Lower lobe of right lung (tissue), 2 donors: ENCODE results near the gene SLC27A5. TPM values are rescaled to one million over a fixed set of nuclear protein-coding genes. Genes with fewer than 3 reads are reported as not detected.

Source experiments
- ATAC-seq, 2 donors: fragments of 200-7000 bp; cut with Tn5 transposase; one replicate each; pipeline ENCODE4 v1.9.1; 2020 to 2022; ENCODE audit warnings: mild to moderate bottlenecking in 2 of 2, moderate library complexity in 2 of 2
- DNase-seq: peaks from one replicate; pipeline ENCODE4 v3.0.0-alpha.2; 2020
- H3K27ac ChIP-seq: fragments of 200-600 bp; one replicate; pipeline ENCODE4 v1.8.0; 2022
- H3K27me3 ChIP-seq: fragments of 200-600 bp; one replicate; pipeline ENCODE4 v1.8.0; 2022; ENCODE audit warnings: low read depth
- H3K36me3 ChIP-seq: fragments of 200-600 bp; one replicate; pipeline ENCODE4 v1.8.0; 2022; ENCODE audit warnings: mild to moderate bottlenecking
- H3K4me1 ChIP-seq: fragments of 200-600 bp; one replicate; pipeline ENCODE4 v1.8.0; 2022
- H3K4me3 ChIP-seq: fragments of 200-600 bp; one replicate; pipeline ENCODE4 v1.8.0; 2022; ENCODE audit warnings: mild to moderate bottlenecking
- H3K9me3 ChIP-seq: fragments of 200-600 bp; one replicate; pipeline ENCODE4 v1.8.0; 2022
- CTCF ChIP-seq: fragments of 200-600 bp; IDR thresholded peaks from one replicate; pipeline ENCODE4 v1.8.0; 2022; ENCODE audit warnings: antibody characterized with exemption, mild to moderate bottlenecking
- intact Hi-C: fragments of 100-400 bp; cut with DNase I; formaldehyde crosslinking; loops from one replicate; pipeline ENCODE4 v1.11.0; 2022
- total RNA-seq: library from RNA; stranded (reverse); fragmentation: NEBNext Ultra II Directional; extraction: Animal tissue kit (Norgen Biotek cat#: 25700); gene quantifications from one replicate; pipeline ENCODE4 v1.2.1, GENCODE V29; 2021
- donor health status: DM: no; HTN: yes; CAD: no; lungs with severe emphysema.

SLC27A5 gene
- total RNA-seq, 1 donor from 2014 or later = 6.6 TPM

DNA sequence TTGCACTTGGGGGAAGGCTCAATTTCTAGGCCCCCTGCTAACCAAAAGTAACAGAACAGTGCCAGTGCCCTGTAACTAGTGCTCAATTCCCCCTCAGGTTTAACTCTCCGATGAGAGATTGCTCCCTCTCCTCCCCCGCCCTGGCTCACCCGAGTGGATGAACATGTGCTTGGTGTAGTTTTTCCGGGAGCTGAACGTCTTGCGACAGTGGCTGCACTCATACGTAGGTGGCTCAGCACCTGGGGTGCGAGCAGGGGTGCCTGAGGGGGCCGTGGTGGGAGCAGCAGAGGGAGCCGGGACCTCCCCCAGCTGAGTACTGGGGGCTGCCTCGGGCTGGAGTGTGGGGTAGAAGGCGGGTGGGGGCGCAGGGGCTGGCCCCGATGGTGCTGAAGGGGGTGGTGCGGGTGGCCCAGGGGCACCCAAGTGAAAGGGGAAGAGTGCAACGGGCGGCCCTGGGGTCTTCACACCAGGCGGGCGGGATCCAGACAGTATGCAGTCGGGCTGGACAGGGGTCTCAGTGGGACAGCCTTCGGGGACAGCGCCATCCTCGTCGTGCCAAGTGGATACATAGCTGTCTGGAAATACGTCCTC lies 4.5 kb upstream of the SLC27A5 start:
- intact Hi-C loops = no loop called here
- Histone ChIP-seq H3K27me3 (no peaks in the 10 kb centered on the region), H3K4me1 (peaks cover 50% of the 10 kb centered on the region), H3K4me3 (no peak overlapping the region), H3K36me3 (peaks cover 20% of the 10 kb centered on the region), H3K27ac (no peak overlapping the region), H3K9me3 (no peaks in the 10 kb centered on the region)
- TF ChIP-seq CTCF = no peak
- DNase-seq = no peak
- no peak for ATAC-seq

DNA sequence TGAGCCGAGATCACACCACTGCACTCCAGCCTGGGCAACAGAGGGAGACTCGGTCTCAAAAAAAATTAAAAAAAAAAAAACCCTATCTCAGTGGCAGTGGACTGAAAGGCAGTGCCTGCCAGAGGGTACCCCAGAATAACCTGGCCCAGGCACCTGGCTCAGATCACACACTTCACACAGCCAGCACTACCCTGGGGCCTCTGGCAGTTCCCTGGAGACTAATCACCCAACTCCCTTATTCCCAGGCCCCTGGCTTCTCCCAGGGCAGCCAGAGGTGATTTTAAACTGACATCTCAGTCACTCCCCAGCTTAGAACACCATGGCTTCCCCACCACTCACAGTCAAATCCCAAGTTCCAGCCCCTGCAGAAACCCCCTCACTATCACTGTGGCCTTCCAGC lies 3.5 kb upstream of the SLC27A5 start:
- Histone ChIP-seq H3K4me3 (no peak overlapping the region), H3K9me3 (no peaks in the 10 kb centered on the region), H3K4me1 (peaks cover 45% of the 10 kb centered on the region), H3K27ac (no peak overlapping the region), H3K36me3 (peaks cover 20% of the 10 kb centered on the region), H3K27me3 (no peaks in the 10 kb centered on the region)
- intact Hi-C loops = no loop called here
- ATAC-seq (no peak), DNase-seq (no peak)
- no peak for TF ChIP-seq CTCF

DNA sequence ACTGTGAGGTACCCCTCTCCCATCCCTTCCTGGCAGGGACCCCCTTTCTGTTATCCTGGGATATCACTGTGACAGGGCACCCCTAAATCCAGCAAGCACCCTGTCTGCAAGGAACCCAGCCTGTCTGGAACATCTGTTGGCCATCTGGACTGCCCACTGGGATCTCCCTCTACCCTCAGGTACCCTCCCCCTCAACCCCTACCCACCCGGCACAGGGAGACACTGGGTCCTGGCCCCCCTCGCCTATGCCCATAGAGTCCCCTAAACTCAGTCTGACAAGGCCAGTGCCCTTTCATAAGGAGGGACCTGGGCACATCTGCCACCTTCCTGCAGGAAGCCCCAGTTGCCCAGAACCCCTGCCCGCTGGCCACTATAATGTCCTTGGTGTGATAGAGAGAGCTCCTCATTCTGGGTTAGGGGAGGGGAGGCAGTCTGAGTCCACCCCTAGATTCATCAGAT lies 2.8 kb upstream of the SLC27A5 start:
- H3K27ac ChIP-seq = peak overlapping the region; percentile 71
- DNase-seq (no peak), ATAC-seq (no peak)
- no peaks in the 10 kb centered on the region for H3K9me3 ChIP-seq
- intact Hi-C loops = no loop called here
- no peak for TF ChIP-seq CTCF
- peaks cover 20% of the 10 kb centered on the region for H3K36me3 ChIP-seq
- peaks cover 43% of the 10 kb centered on the region for H3K4me1 ChIP-seq
- H3K4me3 ChIP-seq = peak overlapping the region; percentile 52
- no peaks in the 10 kb centered on the region for H3K27me3 ChIP-seq

DNA sequence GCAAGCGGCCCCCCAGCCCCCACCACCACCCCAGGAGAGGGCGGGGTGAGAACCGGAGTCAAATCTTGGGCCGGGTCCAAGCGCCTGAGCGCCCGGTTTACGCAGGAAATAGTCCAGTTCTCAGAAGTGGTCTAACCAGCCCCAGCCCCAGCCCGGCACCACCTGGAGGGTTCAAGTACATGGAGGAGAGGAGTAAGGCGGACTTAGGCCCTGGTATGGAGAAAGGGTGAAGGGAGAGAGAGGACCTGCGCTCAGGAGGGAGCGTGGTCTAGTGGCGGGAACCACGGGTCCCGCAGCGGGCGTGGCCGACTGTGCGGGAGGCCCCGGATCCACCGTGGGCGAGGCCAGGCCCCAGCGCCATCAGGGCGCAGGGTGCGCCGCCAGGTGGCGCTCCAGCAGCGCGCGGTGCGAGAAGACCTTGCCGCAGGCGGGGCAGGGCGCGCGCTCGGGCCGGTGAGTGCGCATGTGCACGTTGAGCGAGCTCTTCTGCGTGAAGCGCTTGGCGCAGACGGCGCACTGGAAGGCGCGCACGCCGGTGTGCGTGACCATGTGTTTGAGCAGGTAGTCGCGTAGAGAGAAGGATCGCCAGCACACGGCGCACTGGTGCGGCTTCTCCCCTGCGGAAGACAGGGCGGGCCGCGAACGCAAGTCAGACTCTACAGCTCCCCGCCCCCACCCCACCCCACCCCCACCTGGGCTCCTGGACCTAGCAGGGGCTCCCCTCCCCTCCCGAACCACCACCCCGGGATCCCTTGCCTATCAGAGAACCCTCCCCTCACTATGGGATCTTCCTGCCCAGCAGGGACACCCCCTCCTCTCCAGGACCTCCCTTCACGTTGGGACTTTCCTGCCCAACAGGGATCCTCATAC lies 2.1 kb upstream of the SLC27A5 start:
- Histone ChIP-seq H3K27ac (peak overlapping the region; percentile 71), H3K4me3 (peak overlapping the region; percentile 52), H3K4me1 (peaks cover 43% of the 10 kb centered on the region), H3K27me3 (no peaks in the 10 kb centered on the region), H3K36me3 (peaks cover 20% of the 10 kb centered on the region), H3K9me3 (no peaks in the 10 kb centered on the region)
- intact Hi-C loops = no loop called here
- peak; percentile 97 for TF ChIP-seq CTCF
- ATAC-seq (peak; percentile 95), DNase-seq (peak; percentile 96)

- Histone ChIP-seq H3K9me3 (no peaks in the 10 kb centered on the region), H3K36me3 (peaks cover 20% of the 10 kb centered on the region), H3K4me3 (peak overlapping the region; percentile 52), H3K27ac (peak overlapping the region; percentile 71), H3K27me3 (no peaks in the 10 kb centered on the region), H3K4me1 (peaks cover 38% of the 10 kb centered on the region)
- TF ChIP-seq CTCF = no peak
- ATAC-seq (no peak), DNase-seq (no peak)
- intact Hi-C loops = no loop called here
Observed at GRCh38 chr19:58513213-58513693, 1.5 kb upstream of the SLC27A5 start.
